Mesothelial cell of epicardium (in vitro differentiated cells): Measurements from ENCODE around the gene TRMT1. TPM values are rescaled to one million over a fixed set of nuclear protein-coding genes. Genes with fewer than 3 reads are reported as not detected.

ENCODE experiments used
- DNase-seq, 2 experiments: peaks; one replicate each; pipeline ENCODE4 v3.0.0; 2021; ENCODE audit warnings: low spot score in 2 of 2; ENCODE audit not compliant: unreplicated experiment in 2 of 2
- H3K27ac Mint-ChIP-seq: 2 replicates; pipeline ENCODE4 v1.8.0; 2021; ENCODE audit warnings: mixed read lengths
- H3K27me3 Mint-ChIP-seq: 2 replicates; pipeline ENCODE4 v1.8.0; 2021; ENCODE audit warnings: low read depth, mixed read lengths
- H3K36me3 Mint-ChIP-seq: 2 replicates; pipeline ENCODE4 v1.8.0; 2021; ENCODE audit warnings: mixed read lengths
- H3K4me1 Mint-ChIP-seq: 2 replicates; pipeline ENCODE4 v1.8.0; 2021; ENCODE audit warnings: mixed read lengths
- H3K4me3 Mint-ChIP-seq: 2 replicates; pipeline ENCODE4 v1.8.0; 2021; ENCODE audit warnings: mild to moderate bottlenecking, moderate library complexity, mixed read lengths
- H3K9me3 Mint-ChIP-seq: 2 replicates; pipeline ENCODE4 v1.8.0; 2021; ENCODE audit warnings: mixed read lengths
- total RNA-seq: library from RNA; stranded (reverse); gene quantifications from 3 replicates; pipeline ENCODE4 v1.2.1, GENCODE V29; 2021
- TF ChIP-seq, protein P1 (sequence below): fragments of 200-600 bp; sonication (generic); IDR thresholded peaks from one replicate; pipeline ENCODE4 v1.5.0; 2021; ENCODE audit warnings: antibody characterized with exemption; ENCODE audit not compliant: unreplicated experiment

The TRMT1 gene
- total RNA-seq, 1 donor from 2014 or later: 57.0 TPM

DNA sequence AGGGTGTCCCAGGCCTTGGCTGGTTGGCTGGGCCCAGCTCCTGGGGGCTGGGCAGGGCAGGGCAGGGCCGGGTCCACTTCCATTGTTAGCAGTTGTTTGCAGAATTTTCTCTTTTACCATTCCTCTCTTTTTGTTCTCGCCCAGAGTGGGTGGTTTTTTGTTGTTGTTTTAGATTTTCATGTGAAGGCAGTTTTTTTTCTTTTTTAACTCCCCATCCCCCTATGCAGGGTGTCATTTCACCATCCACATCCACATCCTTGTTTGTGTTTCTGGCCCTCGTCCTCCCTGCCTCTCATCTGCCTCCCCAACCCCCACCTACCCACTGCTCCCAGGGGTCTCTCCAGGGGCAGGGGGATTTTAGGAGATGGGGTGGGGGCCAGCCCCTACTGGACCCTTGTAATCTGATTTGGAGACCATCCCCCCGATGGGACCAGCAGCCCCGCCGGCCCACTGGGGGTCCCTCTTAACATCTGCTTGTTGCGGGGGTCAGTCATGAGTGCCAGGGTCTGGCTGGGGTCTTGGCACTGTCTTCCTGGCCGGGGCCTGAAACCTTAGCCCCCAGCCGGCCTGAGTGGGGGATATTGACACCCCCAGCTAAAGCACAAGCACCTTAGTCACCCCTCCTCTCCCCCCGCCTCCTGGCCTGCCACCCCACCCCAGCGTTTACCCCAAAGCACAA is 23.2 kb upstream of the TRMT1 start:
- DNase-seq: no peak
- H3K9me3 Mint-ChIP-seq: no peaks in the 10 kb centered on the region
- peaks cover 20% of the 10 kb centered on the region for H3K36me3 Mint-ChIP-seq
- H3K27ac Mint-ChIP-seq: peak overlapping the region; percentile 67
- no peaks in the 10 kb centered on the region for H3K27me3 Mint-ChIP-seq
- no peaks in the 10 kb centered on the region for H3K4me1 Mint-ChIP-seq
- TF ChIP-seq, protein P1, sequence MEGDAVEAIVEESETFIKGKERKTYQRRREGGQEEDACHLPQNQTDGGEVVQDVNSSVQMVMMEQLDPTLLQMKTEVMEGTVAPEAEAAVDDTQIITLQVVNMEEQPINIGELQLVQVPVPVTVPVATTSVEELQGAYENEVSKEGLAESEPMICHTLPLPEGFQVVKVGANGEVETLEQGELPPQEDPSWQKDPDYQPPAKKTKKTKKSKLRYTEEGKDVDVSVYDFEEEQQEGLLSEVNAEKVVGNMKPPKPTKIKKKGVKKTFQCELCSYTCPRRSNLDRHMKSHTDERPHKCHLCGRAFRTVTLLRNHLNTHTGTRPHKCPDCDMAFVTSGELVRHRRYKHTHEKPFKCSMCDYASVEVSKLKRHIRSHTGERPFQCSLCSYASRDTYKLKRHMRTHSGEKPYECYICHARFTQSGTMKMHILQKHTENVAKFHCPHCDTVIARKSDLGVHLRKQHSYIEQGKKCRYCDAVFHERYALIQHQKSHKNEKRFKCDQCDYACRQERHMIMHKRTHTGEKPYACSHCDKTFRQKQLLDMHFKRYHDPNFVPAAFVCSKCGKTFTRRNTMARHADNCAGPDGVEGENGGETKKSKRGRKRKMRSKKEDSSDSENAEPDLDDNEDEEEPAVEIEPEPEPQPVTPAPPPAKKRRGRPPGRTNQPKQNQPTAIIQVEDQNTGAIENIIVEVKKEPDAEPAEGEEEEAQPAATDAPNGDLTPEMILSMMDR: no peak
- no peak overlapping the region for H3K4me3 Mint-ChIP-seq

DNA sequence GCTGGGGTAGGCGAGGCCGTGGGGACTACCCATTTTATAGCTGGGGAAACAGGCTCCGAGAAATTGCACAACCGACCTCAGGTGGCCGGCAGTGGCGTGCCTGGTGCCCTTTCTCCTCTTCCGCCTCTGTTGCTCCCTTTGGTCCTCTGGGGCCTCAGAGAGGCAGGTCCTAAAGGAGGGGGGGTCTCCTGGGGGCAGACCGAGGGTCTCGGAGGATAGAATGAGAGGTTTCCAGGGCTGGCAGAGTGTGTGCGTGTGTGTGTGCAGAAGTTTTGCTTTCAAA is 22.3 kb upstream of the TRMT1 start:
- DNase-seq: no peak
- H3K27me3 Mint-ChIP-seq: no peaks in the 10 kb centered on the region
- no peaks in the 10 kb centered on the region for H3K9me3 Mint-ChIP-seq
- no peaks in the 10 kb centered on the region for H3K4me1 Mint-ChIP-seq
- H3K27ac Mint-ChIP-seq: no peak overlapping the region
- no peak overlapping the region for H3K4me3 Mint-ChIP-seq
- H3K36me3 Mint-ChIP-seq: peaks cover 16% of the 10 kb centered on the region
- TF ChIP-seq, protein P1: no peak

DNA sequence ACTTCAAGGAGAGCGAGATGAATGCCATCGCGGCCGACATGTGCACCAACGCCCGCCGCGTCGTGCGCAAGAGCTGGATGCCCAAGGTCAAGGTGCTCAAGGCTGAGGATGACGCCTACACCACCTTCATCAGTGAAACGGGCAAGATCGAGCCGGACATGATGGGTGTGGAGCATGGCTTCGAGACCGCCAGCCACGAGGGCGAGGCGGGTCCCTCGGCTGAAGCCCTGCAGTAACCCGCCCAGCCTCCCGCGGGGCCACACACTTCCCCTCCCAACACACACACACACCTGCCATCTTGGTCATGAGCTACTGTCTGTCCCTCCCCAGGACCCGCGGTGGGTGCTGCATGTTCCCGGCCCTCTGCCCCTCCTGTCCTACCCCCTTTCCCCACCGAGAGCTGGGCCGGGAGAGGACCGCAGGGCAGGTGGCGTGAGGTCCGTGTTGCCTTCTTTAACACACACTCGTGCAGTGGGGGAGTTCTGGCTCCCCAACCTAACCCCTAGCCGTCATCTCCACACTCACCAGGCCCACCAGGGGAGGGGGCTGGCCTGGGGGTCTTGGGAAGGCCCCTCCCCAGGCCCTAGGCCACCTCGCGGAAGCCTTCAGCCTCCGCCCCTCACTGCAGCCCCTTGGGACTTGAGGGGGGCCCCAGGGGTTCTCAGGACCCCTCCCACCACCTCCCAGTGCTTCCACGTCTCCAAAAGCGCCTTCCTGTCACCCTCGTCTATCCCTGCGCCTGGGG is 21.8 kb upstream of the TRMT1 start:
- Mint-ChIP-seq H3K36me3 (peaks cover 15% of the 10 kb centered on the region), H3K9me3 (no peaks in the 10 kb centered on the region), H3K4me3 (no peak overlapping the region), H3K27ac (no peak overlapping the region), H3K27me3 (no peaks in the 10 kb centered on the region), H3K4me1 (no peaks in the 10 kb centered on the region)
- TF ChIP-seq, protein P1: no peak
- no peak for DNase-seq

DNA sequence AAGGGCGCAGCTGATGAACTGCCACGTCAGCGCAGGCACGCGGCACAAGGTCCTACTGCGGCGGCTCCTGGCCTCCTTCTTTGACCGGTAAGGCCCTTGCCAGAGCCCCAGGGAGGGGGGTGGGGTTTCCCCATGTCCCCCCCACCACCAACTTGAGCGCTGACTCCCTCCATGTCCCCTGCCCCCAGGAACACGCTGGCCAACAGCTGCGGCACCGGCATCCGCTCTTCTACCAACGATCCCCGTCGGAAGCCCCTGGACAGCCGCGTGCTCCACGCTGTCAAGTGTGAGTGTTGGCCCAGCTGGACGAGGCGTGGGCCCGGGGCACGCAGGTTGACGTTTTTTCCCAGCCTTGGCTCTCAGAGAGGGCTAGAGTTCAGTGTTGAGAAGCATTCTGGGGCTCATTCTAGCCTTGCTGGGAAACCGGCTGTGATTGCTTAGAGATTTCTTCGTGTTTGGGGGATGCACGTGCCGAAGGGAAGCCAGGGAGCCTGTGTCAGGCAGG is 20.8 kb upstream of the TRMT1 start:
- H3K4me1 Mint-ChIP-seq: no peaks in the 10 kb centered on the region
- no peaks in the 10 kb centered on the region for H3K27me3 Mint-ChIP-seq
- no peak overlapping the region for H3K4me3 Mint-ChIP-seq
- TF ChIP-seq, protein P1: no peak
- no peaks in the 10 kb centered on the region for H3K9me3 Mint-ChIP-seq
- DNase-seq: no peak
- no peak overlapping the region for H3K27ac Mint-ChIP-seq
- H3K36me3 Mint-ChIP-seq: peaks cover 15% of the 10 kb centered on the region

DNA sequence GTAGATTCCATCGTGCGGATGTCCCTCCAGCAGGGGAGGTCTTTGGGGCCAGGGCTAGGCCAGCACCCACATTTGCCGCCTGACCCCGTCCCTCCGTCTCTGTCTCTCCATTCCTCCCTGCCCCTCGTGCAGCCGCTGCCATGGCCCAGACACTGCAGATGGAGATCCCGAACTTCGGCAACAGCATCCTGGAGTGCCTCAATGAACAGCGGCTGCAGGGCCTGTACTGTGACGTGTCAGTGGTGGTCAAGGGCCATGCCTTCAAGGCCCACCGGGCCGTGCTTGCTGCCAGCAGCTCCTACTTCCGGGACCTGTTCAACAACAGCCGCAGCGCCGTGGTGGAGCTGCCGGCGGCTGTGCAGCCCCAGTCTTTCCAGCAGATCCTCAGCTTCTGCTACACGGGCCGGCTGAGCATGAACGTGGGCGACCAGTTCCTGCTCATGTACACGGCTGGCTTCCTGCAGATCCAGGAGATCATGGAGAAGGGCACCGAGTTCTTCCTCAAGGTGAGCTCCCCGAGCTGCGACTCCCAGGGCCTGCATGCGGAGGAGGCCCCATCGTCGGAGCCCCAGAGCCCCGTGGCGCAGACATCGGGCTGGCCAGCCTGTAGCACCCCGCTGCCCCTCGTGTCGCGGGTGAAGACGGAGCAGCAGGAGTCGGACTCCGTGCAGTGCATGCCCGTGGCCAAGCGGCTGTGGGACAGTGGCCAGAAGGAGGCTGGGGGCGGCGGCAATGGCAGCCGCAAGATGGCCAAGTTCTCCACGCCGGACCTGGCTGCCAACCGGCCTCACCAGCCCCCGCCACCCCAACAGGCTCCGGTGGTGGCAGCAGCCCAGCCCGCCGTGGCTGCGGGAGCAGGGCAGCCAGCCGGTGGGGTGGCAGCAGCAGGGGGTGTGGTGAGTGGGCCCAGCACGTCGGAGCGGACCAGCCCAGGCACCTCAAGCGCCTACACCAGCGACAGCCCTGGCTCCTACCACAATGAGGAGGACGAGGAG is 18.8 kb upstream of the TRMT1 start:
- peaks cover 9% of the 10 kb centered on the region for H3K36me3 Mint-ChIP-seq
- H3K4me3 Mint-ChIP-seq: no peak overlapping the region
- DNase-seq: no peak
- H3K9me3 Mint-ChIP-seq: no peaks in the 10 kb centered on the region
- H3K27me3 Mint-ChIP-seq: no peaks in the 10 kb centered on the region
- H3K27ac Mint-ChIP-seq: no peak overlapping the region
- TF ChIP-seq, protein P1: no peak
- no peaks in the 10 kb centered on the region for H3K4me1 Mint-ChIP-seq
